Astrocyte (in vitro differentiated cells and primary cell): ENCODE measurements around the gene IL12RB2. TPM values are rescaled to one million over a fixed set of nuclear protein-coding genes. Genes with fewer than 3 reads are reported as not detected.

Experiments used
- DNase-seq: peaks from one replicate; pipeline ENCODE4 v3.0.0-alpha.2; 2010; ENCODE audit warnings: low read depth
- FAIRE-seq: peaks from 2 replicates; lab custom pipeline; 2011; peaks lifted over from hg19 to GRCh38; lab: Jason Lieb, UNC
- H2AFZ ChIP-seq: 2 replicates; pipeline ENCODE4 v1.6.0; 2012; ENCODE audit warnings: low read depth, low read length, inconsistent platforms
- H3K27ac ChIP-seq: 2 replicates; pipeline ENCODE4 v1.5.1; 2011; ENCODE audit warnings: low read depth, low read length, inconsistent platforms
- H3K27me3 ChIP-seq: 2 replicates; pipeline ENCODE4 v1.6.0; 2011; ENCODE audit warnings: low read length, inconsistent platforms; ENCODE audit not compliant: insufficient read depth
- H3K36me3 ChIP-seq: 2 replicates; pipeline ENCODE4 v1.5.1; 2011; ENCODE audit warnings: low read length, inconsistent platforms; ENCODE audit not compliant: insufficient read depth
- H3K4me1 ChIP-seq: 2 replicates; pipeline ENCODE4 v1.5.1; 2011; ENCODE audit warnings: low read length, inconsistent platforms; ENCODE audit not compliant: insufficient read depth
- H3K4me2 ChIP-seq: 2 replicates; pipeline ENCODE4 v1.6.0; 2012; ENCODE audit warnings: low read length, inconsistent platforms
- H3K4me3 ChIP-seq: 2 replicates; pipeline ENCODE4 v1.5.1; 2011; ENCODE audit warnings: low read depth, mild to moderate bottlenecking, low read length, inconsistent platforms; ENCODE audit not compliant: insufficient read depth
- H3K79me2 ChIP-seq: 2 replicates; pipeline ENCODE4 v1.6.0; 2012; ENCODE audit warnings: mild to moderate bottlenecking, low read length, inconsistent platforms; ENCODE audit not compliant: insufficient read depth
- H3K9ac ChIP-seq: 2 replicates; pipeline ENCODE4 v1.6.0; 2012; ENCODE audit warnings: mild to moderate bottlenecking, low read length, inconsistent platforms
- H3K9me3 ChIP-seq: 2 replicates; pipeline ENCODE4 v1.5.1; 2012; ENCODE audit warnings: low read depth, mild to moderate bottlenecking, low read length, inconsistent platforms; ENCODE audit not compliant: insufficient read depth
- H4K20me1 ChIP-seq: 2 replicates; pipeline ENCODE4 v1.6.0; 2012; ENCODE audit warnings: low read length, inconsistent platforms; ENCODE audit not compliant: insufficient read depth
- H3K27ac Mint-ChIP-seq: one replicate; pipeline ENCODE4 v1.8.0; 2021; ENCODE audit warnings: mild to moderate bottlenecking, mixed read lengths; ENCODE audit not compliant: unreplicated experiment
- H3K27me3 Mint-ChIP-seq: one replicate; pipeline ENCODE4 v1.8.0; 2021; ENCODE audit warnings: low read depth, mixed read lengths; ENCODE audit not compliant: unreplicated experiment
- H3K36me3 Mint-ChIP-seq: one replicate; pipeline ENCODE4 v1.8.0; 2021; ENCODE audit warnings: low read depth, mixed read lengths; ENCODE audit not compliant: unreplicated experiment
- H3K4me1 Mint-ChIP-seq: one replicate; pipeline ENCODE4 v1.8.0; 2021; ENCODE audit warnings: low read depth, mixed read lengths; ENCODE audit not compliant: unreplicated experiment
- H3K4me3 Mint-ChIP-seq: one replicate; pipeline ENCODE4 v1.8.0; 2021; ENCODE audit warnings: mild to moderate bottlenecking, moderate library complexity, mixed read lengths; ENCODE audit not compliant: unreplicated experiment
- H3K9me3 Mint-ChIP-seq: one replicate; pipeline ENCODE4 v1.8.0; 2021; ENCODE audit warnings: mild to moderate bottlenecking, mixed read lengths; ENCODE audit not compliant: unreplicated experiment
- CTCF ChIP-seq: IDR thresholded peaks from 2 replicates; pipeline ENCODE4 v1.5.1; 2011; ENCODE audit warnings: low read depth, mild to moderate bottlenecking, inconsistent platforms, low read length, moderate library complexity; ENCODE audit not compliant: insufficient read depth
- EZH2 ChIP-seq: IDR thresholded peaks from 2 replicates; pipeline ENCODE4 v1.6.1; 2012; ENCODE audit warnings: mild to moderate bottlenecking, low read length, inconsistent platforms; ENCODE audit not compliant: insufficient read depth
- total RNA-seq: library from RNA; stranded (reverse); gene quantifications from 2 replicates; pipeline ENCODE4 v1.2.1, GENCODE V29; 2021

The IL12RB2 gene
- total RNA-seq, 1 donor from 2014 or later, result 0.11 TPM

- Mint-ChIP-seq H3K4me1 (peaks cover 17% of the 10 kb centered on the region), H3K9me3 (no peaks in the 10 kb centered on the region), H3K4me3 (peak overlapping the region; percentile 96), H3K27ac (peak overlapping the region; percentile 97), H3K36me3 (peaks cover 12% of the 10 kb centered on the region), H3K27me3 (no peaks in the 10 kb centered on the region)
- Histone ChIP-seq H3K79me2 (peaks cover 55% of the 10 kb centered on the region), H3K4me2 (peak overlapping the region; percentile 97), H2AFZ (peak overlapping the region; percentile 82), H3K9ac (peak overlapping the region; percentile 96), H3K27ac (peak overlapping the region; percentile 78), H3K4me3 (peak overlapping the region; percentile 96), H3K9me3 (no peaks in the 10 kb centered on the region), H3K4me1 (peaks cover 4% of the 10 kb centered on the region), H3K27me3 (no peaks in the 10 kb centered on the region), H4K20me1 (peaks cover 50% of the 10 kb centered on the region), H3K36me3 (peaks cover 17% of the 10 kb centered on the region)
- no peak for DNase-seq
- no peak for TF ChIP-seq EZH2
- TF ChIP-seq CTCF, result no peak
- FAIRE-seq, result no peak
Observed at GRCh38 chr1:67429528-67430357, 122.1 kb downstream of the IL12RB2 start.

GRCh38 chr1:67430358-67431155, 122.9 kb downstream of the IL12RB2 start, which contains the start of gene SERBP1:
SERBP1 (minus strand) TSS chr1:67430402; CDS start chr1:67430300, 102 bp downstream.
- FAIRE-seq (no peak), DNase-seq (peak; percentile 91)
- Mint-ChIP-seq H3K9me3 (no peaks in the 10 kb centered on the region), H3K36me3 (peaks cover 10% of the 10 kb centered on the region), H3K27me3 (no peaks in the 10 kb centered on the region), H3K27ac (peak within 1 kb of the TSS; percentile 97), H3K4me1 (peaks cover 13% of the 10 kb centered on the region), H3K4me3 (peak within 1 kb of the TSS; percentile 96)
- peaks cover 4% of the 10 kb centered on the region for H3K4me1 ChIP-seq
- H4K20me1 ChIP-seq, result peaks cover 43% of the 10 kb centered on the region
- TF ChIP-seq EZH2 (no peak), CTCF (no peak)
- peaks cover 10% of the 10 kb centered on the region for H3K36me3 ChIP-seq
- peak within 1 kb of the TSS; percentile 96 for H3K9ac ChIP-seq
- H3K9me3 ChIP-seq, result no peaks in the 10 kb centered on the region
- peaks cover 47% of the 10 kb centered on the region for H3K79me2 ChIP-seq
- H3K4me3 ChIP-seq, result peak within 1 kb of the TSS; percentile 96
- H3K4me2 ChIP-seq, result peak within 1 kb of the TSS; percentile 97
- H3K27me3 ChIP-seq, result no peaks in the 10 kb centered on the region
- H2AFZ ChIP-seq, result peak within 1 kb of the TSS; percentile 93
- H3K27ac ChIP-seq, result peak within 1 kb of the TSS; percentile 78
